Chondrocyte (in vitro differentiated cells): ENCODE measurements around the gene SNX24. TPM values are rescaled to one million over a fixed set of nuclear protein-coding genes. Genes with fewer than 3 reads are reported as not detected.

ENCODE experiments used
- DNase-seq: peaks from one replicate; pipeline ENCODE4 v3.0.0; 2021; ENCODE audit warnings: mixed read lengths, low spot score
- H3K27ac Mint-ChIP-seq: one replicate; pipeline ENCODE4 v1.8.0; 2021; ENCODE audit warnings: mild to moderate bottlenecking, moderate library complexity, mixed read lengths; ENCODE audit not compliant: unreplicated experiment
- H3K27me3 Mint-ChIP-seq: 2 replicates; pipeline ENCODE4 v1.8.0; 2021; ENCODE audit warnings: low read depth, mixed read lengths
- H3K36me3 Mint-ChIP-seq: 2 replicates; pipeline ENCODE4 v1.8.0; 2021; ENCODE audit warnings: low read depth, mixed read lengths
- H3K4me1 Mint-ChIP-seq: 2 replicates; pipeline ENCODE4 v1.8.0; 2021; ENCODE audit warnings: low read depth, mild to moderate bottlenecking, mixed read lengths
- H3K4me3 Mint-ChIP-seq: one replicate; pipeline ENCODE4 v1.8.0; 2021; ENCODE audit warnings: mild to moderate bottlenecking, moderate library complexity, mixed read lengths; ENCODE audit not compliant: unreplicated experiment
- H3K9me3 Mint-ChIP-seq: 2 replicates; pipeline ENCODE4 v1.8.0; 2021; ENCODE audit warnings: low read depth, mixed read lengths
- CTCF ChIP-seq: fragments of 200-600 bp; sonication (generic); IDR thresholded peaks from 2 replicates; pipeline ENCODE4 v1.5.0; 2021; ENCODE audit warnings: antibody characterized with exemption, mild to moderate bottlenecking, moderate library complexity
- total RNA-seq: library from RNA; stranded (reverse); gene quantifications from 3 replicates; pipeline ENCODE4 v1.2.1, GENCODE V29; 2021

The SNX24 gene
- total RNA-seq, 1 donor from 2014 or later = 14.3 TPM

- H3K27ac Mint-ChIP-seq = no peak overlapping the region
- no peak overlapping the region for H3K4me3 Mint-ChIP-seq
- no peak for TF ChIP-seq CTCF
- peaks cover 17% of the 10 kb centered on the region for H3K27me3 Mint-ChIP-seq
- no peak for DNase-seq
- peaks cover 14% of the 10 kb centered on the region for H3K36me3 Mint-ChIP-seq
- no peaks in the 10 kb centered on the region for H3K4me1 Mint-ChIP-seq
- H3K9me3 Mint-ChIP-seq = peaks cover 19% of the 10 kb centered on the region
Measured at GRCh38 chr5:123046222-123046621, 200.8 kb downstream of the SNX24 start.

- no peak for DNase-seq
- peaks cover 29% of the 10 kb centered on the region for H3K9me3 Mint-ChIP-seq
- no peak overlapping the region for H3K4me3 Mint-ChIP-seq
- TF ChIP-seq CTCF = no peak
- peaks cover 22% of the 10 kb centered on the region for H3K36me3 Mint-ChIP-seq
- no peak overlapping the region for H3K27ac Mint-ChIP-seq
- H3K27me3 Mint-ChIP-seq = peaks cover 17% of the 10 kb centered on the region
- no peaks in the 10 kb centered on the region for H3K4me1 Mint-ChIP-seq
Measured at GRCh38 chr5:123047706-123048105, 202.3 kb downstream of the SNX24 start.

- H3K27me3 Mint-ChIP-seq = peaks cover 8% of the 10 kb centered on the region
- H3K4me3 Mint-ChIP-seq = no peak overlapping the region
- H3K4me1 Mint-ChIP-seq = no peaks in the 10 kb centered on the region
- H3K27ac Mint-ChIP-seq = no peak overlapping the region
- peaks cover 29% of the 10 kb centered on the region for H3K36me3 Mint-ChIP-seq
- H3K9me3 Mint-ChIP-seq = peaks cover 35% of the 10 kb centered on the region
- no peak for TF ChIP-seq CTCF
- DNase-seq = no peak
Measured at GRCh38 chr5:123051206-123051605, 205.8 kb downstream of the SNX24 start.

Other genes with a start within 250 kb of the SNX24 start
- 49.1 to 53.8 TPM (median 51.0 TPM) in 3 replicates for gene SNX2, start 70.5 kb upstream of the SNX24 start, total RNA-seq
- gene PPIC, start 191.1 kb downstream of the SNX24 start, total RNA-seq = 104 to 125 TPM (median 122 TPM) in 3 replicates
- 0.49 to 0.89 TPM (median 0.70 TPM) in 3 replicates for gene PRDM6, start 243.6 kb downstream of the SNX24 start, total RNA-seq